Activated naive CD8-positive, alpha-beta T cell treated with anti-CD3 and anti-CD28 coated beads, Interleukin-2, amount 10 ng/mL, durations not matched to agents 7 days and 5 days (primary cell): ENCODE results near the gene CDCP1. TPM values are rescaled to one million over a fixed set of nuclear protein-coding genes. Genes with fewer than 3 reads are reported as not detected.
A peak's percentile ranks its signal among the peaks of the same experiment; 100 is the strongest.

Source experiments
- ATAC-seq: fragments of 150-1000 bp; cut with Tn5 transposase; one replicate; pipeline ENCODE4 v1.10.0; 2021; ENCODE audit warnings: low read depth, moderate library complexity
- POLR2A ChIA-PET: fragments of 350-600 bp; sonication (Branson Sonifier 250); formaldehyde crosslinking; loops from one replicate; lab custom pipeline; 2021; ENCODE audit warnings: antibody characterized with exemption; lab: Charles Lee
- DNase-seq: peaks from one replicate; pipeline ENCODE4 v3.0.0; 2021
- H3K27ac Mint-ChIP-seq: one replicate; pipeline ENCODE4 v1.8.0; 2022; ENCODE audit warnings: mild to moderate bottlenecking, mixed read lengths
- H3K27me3 Mint-ChIP-seq: one replicate; pipeline ENCODE4 v1.8.0; 2022; ENCODE audit warnings: mild to moderate bottlenecking, moderate library complexity, mixed read lengths
- H3K36me3 Mint-ChIP-seq: one replicate; pipeline ENCODE4 v1.8.0; 2021; ENCODE audit warnings: mild to moderate bottlenecking, mixed read lengths
- H3K4me1 Mint-ChIP-seq: one replicate; pipeline ENCODE4 v1.8.0; 2021; ENCODE audit warnings: mixed read lengths
- H3K4me3 Mint-ChIP-seq: one replicate; pipeline ENCODE4 v1.8.0; 2022; ENCODE audit warnings: mild to moderate bottlenecking, moderate library complexity, mixed read lengths
- H3K9me3 Mint-ChIP-seq: one replicate; pipeline ENCODE4 v1.8.0; 2021; ENCODE audit warnings: mixed read lengths
- total RNA-seq, 2 experiments: library from RNA; stranded (reverse); gene quantifications; one replicate each; pipeline ENCODE4 v1.2.3, GENCODE V29; 2021

Gene CDCP1
- total RNA-seq, 2 experiments from 2014 or later = 7.1 to 8.7 TPM

GRCh38 chr3:45033791-45034190, 112.4 kb downstream of the CDCP1 start:
- Mint-ChIP-seq H3K36me3 (no peaks in the 10 kb centered on the region), H3K4me3 (no peak overlapping the region), H3K27ac (peak overlapping the region; percentile 31), H3K27me3 (peaks cover 14% of the 10 kb centered on the region), H3K9me3 (no peaks in the 10 kb centered on the region), H3K4me1 (peaks cover 20% of the 10 kb centered on the region)
- POLR2A ChIA-PET = no interaction called here
- DNase-seq (no peak), ATAC-seq (no peak)

Other genes starting within 250 kb of the CDCP1 start
- gene ZDHHC3, start 170.2 kb downstream of the CDCP1 start, total RNA-seq = 10 to 100 TPM; 44.7 to 51.1 TPM
- gene EXOSC7, start 170.1 kb downstream of the CDCP1 start, total RNA-seq = 10 to 100 TPM; 47.8 to 49.0 TPM
- gene CLEC3B, start 120.1 kb downstream of the CDCP1 start, total RNA-seq = under 1 TPM in 1 of 2 experiments, not detected in 1; 0.45 TPM
- gene TMEM158, start 79.9 kb upstream of the CDCP1 start, total RNA-seq = not detected
- 10 to 100 TPM; 23.9 to 24.3 TPM for gene LARS2, start 242.2 kb upstream of the CDCP1 start, total RNA-seq